ENCODE results near the gene REV3L.

The REV3L gene

DNA sequence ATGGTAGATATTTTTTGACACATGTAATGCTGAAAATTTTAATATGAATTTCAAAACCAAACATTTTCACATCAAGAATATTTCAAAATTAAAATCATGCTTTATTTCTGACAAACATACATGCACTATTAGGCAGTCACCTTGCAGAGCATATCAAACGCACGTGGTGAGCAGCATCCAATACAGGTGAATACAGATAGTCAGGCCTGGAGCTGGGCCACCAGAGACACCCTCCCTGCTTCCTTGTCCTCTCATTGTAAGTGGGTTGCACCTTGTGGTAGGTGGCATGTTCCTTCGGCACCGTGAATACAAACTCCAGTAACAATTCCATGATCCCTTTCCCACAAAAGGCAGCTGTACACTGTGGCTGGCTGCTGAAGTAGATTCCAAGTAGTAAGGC is 8.9 kb downstream of the REV3L start:
- no peak overlapping the region for H3K27ac Mint-ChIP-seq (ENCODE audit: low read depth)
- ATAC-seq (replicated peaks; ENCODE audit: extremely low read depth, poor library complexity, severe bottlenecking) (no peak), DNase-seq (ENCODE audit: low spot score in 2 of 2) (no peak)
- no peaks in the 10 kb centered on the region for H3K9me3 Mint-ChIP-seq
- H3K4me3 Mint-ChIP-seq: no peak overlapping the region
- no peaks in the 10 kb centered on the region for H3K27me3 Mint-ChIP-seq
- H3K36me3 Mint-ChIP-seq (ENCODE audit: insufficient read depth): no peaks in the 10 kb centered on the region
- H3K4me1 Mint-ChIP-seq: peaks cover 39% of the 10 kb centered on the region

DNA sequence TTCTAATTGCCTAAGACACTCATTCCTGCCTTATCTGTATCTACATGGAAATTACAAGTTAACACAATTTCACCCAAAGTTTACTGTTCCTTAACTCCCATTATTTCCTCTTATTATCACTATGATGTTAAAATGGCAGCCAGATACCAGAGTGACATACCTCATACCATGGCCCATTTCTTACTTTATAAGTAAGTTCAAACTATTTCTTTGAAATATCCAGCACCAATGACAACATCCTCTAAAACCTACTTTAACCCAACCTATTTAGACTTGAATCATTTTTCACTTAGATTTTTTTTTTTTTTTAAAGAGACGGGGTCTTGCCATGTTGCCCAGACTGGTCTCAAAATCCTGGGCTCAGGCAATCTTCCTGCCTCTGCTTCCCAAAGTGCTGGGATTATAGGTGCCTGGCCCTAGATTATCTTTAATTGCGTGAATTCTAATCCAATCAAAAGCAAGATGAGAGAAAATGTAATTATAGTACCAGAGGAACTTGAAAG is 10.0 kb downstream of the REV3L start:
- no peak for ATAC-seq (replicated peaks; ENCODE audit: extremely low read depth, poor library complexity, severe bottlenecking)
- Mint-ChIP-seq H3K9me3 (no peaks in the 10 kb centered on the region), H3K4me1 (peaks cover 32% of the 10 kb centered on the region), H3K36me3 (ENCODE audit: insufficient read depth) (no peaks in the 10 kb centered on the region), H3K27ac (ENCODE audit: low read depth) (no peak overlapping the region), H3K4me3 (no peak overlapping the region), H3K27me3 (no peaks in the 10 kb centered on the region)
- DNase-seq (ENCODE audit: low spot score in 2 of 2): no peak

DNA sequence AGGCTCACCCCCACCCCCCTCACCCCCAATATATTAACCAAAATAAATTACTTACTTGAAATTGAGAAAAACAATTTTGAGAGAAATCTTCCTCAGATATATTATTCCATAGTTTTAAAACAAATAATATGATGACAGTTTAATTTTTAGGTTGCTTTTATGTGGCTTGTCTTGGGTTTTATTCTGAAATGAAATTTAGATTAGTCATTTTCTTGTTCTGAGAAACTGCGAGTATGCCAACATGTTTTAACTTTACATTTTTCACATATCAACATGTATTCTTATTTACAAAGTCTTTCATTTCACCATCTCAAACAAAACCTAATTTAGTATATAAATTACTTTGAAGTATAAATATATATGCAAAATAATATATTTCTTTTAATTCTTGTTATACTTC is 11.1 kb downstream of the REV3L start:
- no peak for ATAC-seq (replicated peaks; ENCODE audit: extremely low read depth, poor library complexity, severe bottlenecking)
- H3K27ac Mint-ChIP-seq (ENCODE audit: low read depth): no peak overlapping the region
- no peaks in the 10 kb centered on the region for H3K36me3 Mint-ChIP-seq (ENCODE audit: insufficient read depth)
- H3K9me3 Mint-ChIP-seq: no peaks in the 10 kb centered on the region
- no peaks in the 10 kb centered on the region for H3K27me3 Mint-ChIP-seq
- DNase-seq (ENCODE audit: low spot score in 2 of 2): no peak
- no peak overlapping the region for H3K4me3 Mint-ChIP-seq
- H3K4me1 Mint-ChIP-seq: peaks cover 25% of the 10 kb centered on the region

DNA sequence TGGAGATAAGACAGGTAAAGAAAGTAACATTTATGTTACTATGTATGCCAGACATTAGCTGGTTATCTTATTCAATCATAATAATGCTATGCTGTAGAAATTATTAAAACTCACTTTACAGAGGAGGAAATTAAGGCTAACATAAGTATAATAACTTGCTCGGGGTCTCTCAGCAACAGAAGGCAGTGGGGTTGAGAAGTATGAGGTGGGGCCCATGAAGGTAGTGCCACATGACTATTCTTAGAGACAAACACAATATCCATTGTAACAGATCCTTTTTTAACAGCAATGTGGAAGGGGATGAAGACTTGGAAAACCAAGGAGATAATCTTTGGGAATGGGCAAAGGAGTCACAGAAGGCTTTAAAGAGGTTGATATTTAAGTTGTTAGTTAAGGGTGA is 11.5 kb downstream of the REV3L start:
- Mint-ChIP-seq H3K36me3 (ENCODE audit: insufficient read depth) (no peaks in the 10 kb centered on the region), H3K27ac (ENCODE audit: low read depth) (no peak overlapping the region), H3K4me3 (no peak overlapping the region), H3K4me1 (peaks cover 25% of the 10 kb centered on the region), H3K27me3 (no peaks in the 10 kb centered on the region), H3K9me3 (no peaks in the 10 kb centered on the region)
- ATAC-seq (replicated peaks; ENCODE audit: extremely low read depth, poor library complexity, severe bottlenecking): no peak
- no peak for DNase-seq (ENCODE audit: low spot score in 2 of 2)

GRCh38 chr6:111470991-111471390 is 12.0 kb downstream of the REV3L start:
- no peaks in the 10 kb centered on the region for H3K27me3 Mint-ChIP-seq
- no peaks in the 10 kb centered on the region for H3K36me3 Mint-ChIP-seq (ENCODE audit: insufficient read depth)
- H3K9me3 Mint-ChIP-seq: no peaks in the 10 kb centered on the region
- peaks cover 25% of the 10 kb centered on the region for H3K4me1 Mint-ChIP-seq
- no peak overlapping the region for H3K27ac Mint-ChIP-seq (ENCODE audit: low read depth)
- no peak for DNase-seq (ENCODE audit: low spot score in 2 of 2)
- ATAC-seq (replicated peaks; ENCODE audit: extremely low read depth, poor library complexity, severe bottlenecking): no peak
- no peak overlapping the region for H3K4me3 Mint-ChIP-seq

DNA sequence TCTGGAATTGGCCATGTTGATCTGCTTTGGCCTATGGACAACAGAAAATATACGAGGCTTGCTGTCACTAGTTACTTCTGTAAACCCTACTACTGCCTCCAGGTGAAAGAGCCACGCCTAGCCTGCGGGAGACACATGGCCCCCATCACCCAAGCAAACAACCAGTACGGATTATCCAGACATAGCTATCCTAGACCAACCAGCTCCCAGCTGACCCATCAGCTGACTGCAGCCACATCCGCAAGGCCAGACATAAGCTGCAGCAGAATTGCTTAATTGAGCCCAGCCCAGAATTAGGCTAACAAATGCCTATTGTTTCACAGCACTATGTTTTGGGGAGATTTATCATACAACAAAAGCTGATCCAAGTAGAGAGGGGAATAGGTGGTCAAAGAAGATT is 13.5 kb downstream of the REV3L start:
- no peak overlapping the region for H3K4me3 Mint-ChIP-seq
- ATAC-seq (replicated peaks; ENCODE audit: extremely low read depth, poor library complexity, severe bottlenecking) (no peak), DNase-seq (ENCODE audit: low spot score in 2 of 2) (no peak)
- no peak overlapping the region for H3K27ac Mint-ChIP-seq (ENCODE audit: low read depth)
- peaks cover 11% of the 10 kb centered on the region for H3K4me1 Mint-ChIP-seq
- H3K9me3 Mint-ChIP-seq: no peaks in the 10 kb centered on the region
- peaks cover 7% of the 10 kb centered on the region for H3K36me3 Mint-ChIP-seq (ENCODE audit: insufficient read depth)
- no peaks in the 10 kb centered on the region for H3K27me3 Mint-ChIP-seq

GRCh38 chr6:111468329-111469012 is 14.5 kb downstream of the REV3L start:
- Mint-ChIP-seq H3K36me3 (ENCODE audit: insufficient read depth) (peaks cover 8% of the 10 kb centered on the region), H3K4me1 (peaks cover 7% of the 10 kb centered on the region), H3K27ac (ENCODE audit: low read depth) (no peak overlapping the region), H3K9me3 (no peaks in the 10 kb centered on the region), H3K27me3 (no peaks in the 10 kb centered on the region), H3K4me3 (no peak overlapping the region)
- ATAC-seq (replicated peaks; ENCODE audit: extremely low read depth, poor library complexity, severe bottlenecking) (no peak), DNase-seq (ENCODE audit: low spot score in 2 of 2) (no peak)

- Mint-ChIP-seq H3K4me1 (peaks cover 31% of the 10 kb centered on the region), H3K27me3 (no peaks in the 10 kb centered on the region), H3K9me3 (no peaks in the 10 kb centered on the region), H3K27ac (ENCODE audit: low read depth) (no peak overlapping the region), H3K36me3 (ENCODE audit: insufficient read depth) (peaks cover 12% of the 10 kb centered on the region), H3K4me3 (no peak overlapping the region)
- ATAC-seq (replicated peaks; ENCODE audit: extremely low read depth, poor library complexity, severe bottlenecking) (no peak), DNase-seq (ENCODE audit: low spot score in 2 of 2) (no peak)
These were observed 18.8 kb downstream of the REV3L start for GRCh38 chr6:111464184-111464583.

GRCh38 chr6:111462770-111463391 is 20.1 kb downstream of the REV3L start:
- ATAC-seq (replicated peaks; ENCODE audit: extremely low read depth, poor library complexity, severe bottlenecking): no peak
- Mint-ChIP-seq H3K4me1 (peaks cover 44% of the 10 kb centered on the region), H3K27ac (ENCODE audit: low read depth) (peak overlapping the region; percentile 79), H3K27me3 (no peaks in the 10 kb centered on the region), H3K9me3 (peaks cover 8% of the 10 kb centered on the region), H3K36me3 (ENCODE audit: insufficient read depth) (peaks cover 16% of the 10 kb centered on the region), H3K4me3 (no peak overlapping the region)
- no peak for DNase-seq (ENCODE audit: low spot score in 2 of 2)

- DNase-seq (ENCODE audit: low spot score in 2 of 2) (no peak), ATAC-seq (replicated peaks; ENCODE audit: extremely low read depth, poor library complexity, severe bottlenecking) (peak; percentile 67)
- peaks cover 50% of the 10 kb centered on the region for H3K4me1 Mint-ChIP-seq
- peaks cover 18% of the 10 kb centered on the region for H3K36me3 Mint-ChIP-seq (ENCODE audit: insufficient read depth)
- H3K27me3 Mint-ChIP-seq: no peaks in the 10 kb centered on the region
- H3K27ac Mint-ChIP-seq (ENCODE audit: low read depth): peak overlapping the region; percentile 79
- peak overlapping the region; percentile 67 for H3K4me3 Mint-ChIP-seq
- H3K9me3 Mint-ChIP-seq: peaks cover 8% of the 10 kb centered on the region
These were observed 21.2 kb downstream of the REV3L start for GRCh38 chr6:111461860-111462259.

DNA sequence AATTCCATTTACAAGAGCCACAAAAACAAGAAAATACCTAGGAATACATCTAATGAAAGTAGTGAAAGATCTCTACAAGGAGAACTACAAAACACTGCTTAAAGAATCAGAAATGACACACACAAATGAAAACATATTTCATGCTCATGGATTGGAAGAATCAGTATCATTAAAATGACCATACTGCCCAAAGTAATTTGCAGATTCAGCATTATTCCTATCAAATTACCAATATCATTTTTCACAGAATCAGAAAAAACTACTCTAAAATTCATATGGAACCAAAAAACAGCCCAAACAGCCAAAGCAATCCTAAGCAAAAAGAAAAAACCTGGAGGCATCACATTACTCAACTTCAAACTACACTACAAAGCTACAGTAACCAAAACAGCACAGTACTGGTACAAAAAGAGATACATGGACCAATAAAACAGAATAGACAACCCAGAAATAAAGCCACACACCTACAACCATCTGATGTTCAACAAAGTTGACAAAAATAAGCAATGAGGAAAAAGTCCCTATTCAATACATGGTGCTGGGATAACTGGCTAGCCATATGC is 24.3 kb downstream of the REV3L start:
- Mint-ChIP-seq H3K27ac (ENCODE audit: low read depth) (no peak overlapping the region), H3K9me3 (peaks cover 8% of the 10 kb centered on the region), H3K4me3 (no peak overlapping the region), H3K36me3 (ENCODE audit: insufficient read depth) (peaks cover 14% of the 10 kb centered on the region), H3K4me1 (peaks cover 50% of the 10 kb centered on the region), H3K27me3 (no peaks in the 10 kb centered on the region)
- no peak for DNase-seq (ENCODE audit: low spot score in 2 of 2)
- no peak for ATAC-seq (replicated peaks; ENCODE audit: extremely low read depth, poor library complexity, severe bottlenecking)

- H3K4me3 Mint-ChIP-seq: no peak overlapping the region
- H3K4me1 Mint-ChIP-seq: peaks cover 30% of the 10 kb centered on the region
- no peak overlapping the region for H3K27ac Mint-ChIP-seq (ENCODE audit: low read depth)
- DNase-seq (ENCODE audit: low spot score in 2 of 2) (no peak), ATAC-seq (replicated peaks; ENCODE audit: extremely low read depth, poor library complexity, severe bottlenecking) (no peak)
- peaks cover 8% of the 10 kb centered on the region for H3K9me3 Mint-ChIP-seq
- no peaks in the 10 kb centered on the region for H3K27me3 Mint-ChIP-seq
- peaks cover 13% of the 10 kb centered on the region for H3K36me3 Mint-ChIP-seq (ENCODE audit: insufficient read depth)
These were observed 26.8 kb downstream of the REV3L start for GRCh38 chr6:111456208-111456607.

DNA sequence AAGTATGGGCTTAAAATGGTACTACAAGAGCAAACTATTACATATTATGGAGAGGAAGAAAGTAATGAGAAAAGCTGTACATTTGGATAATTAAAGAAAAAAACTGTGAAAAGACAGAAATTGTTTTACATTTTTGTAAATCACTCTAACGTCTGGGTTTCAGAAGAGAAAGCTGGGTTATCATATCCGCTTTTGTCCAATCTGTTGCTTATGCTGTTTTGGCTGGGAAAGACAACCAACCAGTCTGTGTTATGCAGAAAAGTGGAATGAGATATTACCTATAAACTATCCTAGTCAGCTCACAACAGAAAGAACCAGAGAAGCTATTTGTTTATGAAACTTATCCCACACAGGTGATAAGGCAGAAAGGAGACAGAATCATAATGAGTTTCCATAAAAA is 32.4 kb downstream of the REV3L start:
- Mint-ChIP-seq H3K27ac (ENCODE audit: low read depth) (no peak overlapping the region), H3K4me3 (no peak overlapping the region), H3K4me1 (peaks cover 19% of the 10 kb centered on the region), H3K36me3 (ENCODE audit: insufficient read depth) (peaks cover 3% of the 10 kb centered on the region), H3K27me3 (no peaks in the 10 kb centered on the region), H3K9me3 (no peaks in the 10 kb centered on the region)
- DNase-seq (ENCODE audit: low spot score in 2 of 2) (no peak), ATAC-seq (replicated peaks; ENCODE audit: extremely low read depth, poor library complexity, severe bottlenecking) (no peak)
